BJ (cell line): ENCODE results near the gene ABLIM2. TPM values are rescaled to one million over a fixed set of nuclear protein-coding genes. Genes with fewer than 3 reads are reported as not detected.

Experiments used
- CTCF ChIA-PET: fragments of 350-600 bp; formaldehyde crosslinking; extraction: SDS; loops from one replicate; lab custom pipeline; 2021; ENCODE audit warnings: antibody characterized with exemption, inconsistent platforms; lab: Yijun Ruan, JAX
- POLR2A ChIA-PET: fragments of 300-600 bp; sonication (Branson Sonifier 250); formaldehyde crosslinking; extraction: SDS; loops from one replicate; lab custom pipeline; 2021; ENCODE audit warnings: antibody characterized with exemption; lab: Charles Lee
- DNase-seq: peaks from one replicate; pipeline ENCODE4 v3.0.0-alpha.2; 2011; ENCODE audit warnings: low read depth
- H3K27me3 ChIP-seq: 2 replicates; pipeline ENCODE4 v1.6.0; 2011; ENCODE audit warnings: low read length; ENCODE audit not compliant: control insufficient read depth, insufficient read depth
- H3K36me3 ChIP-seq: 2 replicates; pipeline ENCODE4 v1.5.1; 2011; ENCODE audit warnings: low read length; ENCODE audit not compliant: control insufficient read depth, insufficient read depth
- H3K4me3 ChIP-seq: 2 replicates; pipeline ENCODE4 v1.5.1; 2011; ENCODE audit warnings: low read depth, mild to moderate bottlenecking, control low read depth, low read length
- polyA plus RNA-seq: library from polyadenylated mRNA; depleted of rRNA; stranded (reverse); fragments of >200 nt; gene quantifications from 2 replicates; pipeline ENCODE4 v1.2.3, GENCODE V29; 2011
- TF ChIP-seq, protein P1 (sequence below): IDR thresholded peaks from 2 replicates; pipeline ENCODE4 v1.5.1; 2011; ENCODE audit warnings: low read depth, mild to moderate bottlenecking, control low read depth, inconsistent platforms, low read length, moderate library complexity; ENCODE audit not compliant: insufficient read depth

The ABLIM2 gene
- polyA plus RNA-seq, 1 experiment: 0.07 TPM

DNA sequence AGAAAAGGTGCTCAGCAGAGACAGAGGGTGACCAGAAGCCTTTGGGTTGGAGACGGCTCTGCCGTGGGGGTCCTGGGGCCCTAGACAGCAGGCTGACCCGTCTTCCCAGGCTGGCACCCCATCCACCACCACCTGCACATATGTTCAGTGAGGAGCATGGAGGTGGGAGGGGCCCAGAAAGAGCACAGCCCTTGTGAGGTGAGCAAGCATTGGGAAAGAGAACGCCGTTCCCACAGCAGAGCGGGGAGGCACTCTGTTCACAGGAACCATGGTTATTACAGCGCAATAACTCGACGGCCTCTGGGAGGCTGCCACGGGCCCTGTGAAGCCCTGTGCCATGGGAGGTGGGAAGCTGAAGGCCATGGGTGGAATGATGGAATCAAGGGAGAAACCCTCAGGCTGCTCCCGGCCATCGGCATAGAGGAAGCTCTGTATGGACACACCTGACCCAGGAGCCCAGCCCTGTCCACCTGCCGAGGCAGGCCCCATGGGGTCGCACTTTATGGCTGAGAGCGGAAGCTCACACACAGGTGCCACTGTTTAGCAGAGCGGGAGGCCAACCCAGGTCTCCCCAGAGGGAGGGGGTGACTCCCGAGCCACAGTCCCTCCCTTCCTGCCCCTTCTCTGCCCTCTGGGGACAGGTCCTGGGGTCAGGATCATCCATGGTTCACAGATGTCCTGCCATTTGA, 125.4 kb downstream of the ABLIM2 start:
- TF ChIP-seq, protein P1, sequence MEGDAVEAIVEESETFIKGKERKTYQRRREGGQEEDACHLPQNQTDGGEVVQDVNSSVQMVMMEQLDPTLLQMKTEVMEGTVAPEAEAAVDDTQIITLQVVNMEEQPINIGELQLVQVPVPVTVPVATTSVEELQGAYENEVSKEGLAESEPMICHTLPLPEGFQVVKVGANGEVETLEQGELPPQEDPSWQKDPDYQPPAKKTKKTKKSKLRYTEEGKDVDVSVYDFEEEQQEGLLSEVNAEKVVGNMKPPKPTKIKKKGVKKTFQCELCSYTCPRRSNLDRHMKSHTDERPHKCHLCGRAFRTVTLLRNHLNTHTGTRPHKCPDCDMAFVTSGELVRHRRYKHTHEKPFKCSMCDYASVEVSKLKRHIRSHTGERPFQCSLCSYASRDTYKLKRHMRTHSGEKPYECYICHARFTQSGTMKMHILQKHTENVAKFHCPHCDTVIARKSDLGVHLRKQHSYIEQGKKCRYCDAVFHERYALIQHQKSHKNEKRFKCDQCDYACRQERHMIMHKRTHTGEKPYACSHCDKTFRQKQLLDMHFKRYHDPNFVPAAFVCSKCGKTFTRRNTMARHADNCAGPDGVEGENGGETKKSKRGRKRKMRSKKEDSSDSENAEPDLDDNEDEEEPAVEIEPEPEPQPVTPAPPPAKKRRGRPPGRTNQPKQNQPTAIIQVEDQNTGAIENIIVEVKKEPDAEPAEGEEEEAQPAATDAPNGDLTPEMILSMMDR: no peak
- Histone ChIP-seq H3K36me3 (no peaks in the 10 kb centered on the region), H3K27me3 (peaks cover 5% of the 10 kb centered on the region; the same call in 1 of the 2 replicates), H3K4me3 (no peak overlapping the region)
- no peak for DNase-seq
- POLR2A ChIA-PET: no interaction called here
- CTCF ChIA-PET: no interaction called here

DNA sequence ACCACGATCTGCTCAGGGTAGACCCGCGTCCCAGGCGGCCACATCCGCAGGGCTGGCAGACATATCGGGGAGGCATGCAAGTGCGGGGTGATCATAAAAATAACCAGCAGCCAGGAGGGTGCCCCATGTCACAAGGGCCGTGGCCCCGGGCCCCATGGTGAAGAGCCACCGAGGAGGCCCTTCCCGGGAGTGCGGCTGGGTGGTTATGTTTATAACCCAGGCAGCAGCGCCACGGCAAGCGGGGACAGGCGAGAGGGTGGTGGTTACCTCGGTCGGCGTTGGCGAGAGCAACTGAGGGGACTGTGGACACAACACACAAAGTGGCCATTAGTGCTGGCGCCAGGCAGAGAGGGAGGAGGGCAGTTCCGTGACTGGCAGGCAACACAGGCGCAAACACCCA, 126.2 kb downstream of the ABLIM2 start:
- H3K27me3 ChIP-seq: peaks cover 3% of the 10 kb centered on the region; the same call in 1 of the 2 replicates
- CTCF ChIA-PET: interaction anchor here (0.6 kb wide), 1 partner anchor 470 kb away, joined by 3 read pairs; no protein-coding TSS in a partner anchor
- POLR2A ChIA-PET: no interaction called here
- no peaks in the 10 kb centered on the region for H3K36me3 ChIP-seq
- DNase-seq: no peak
- H3K4me3 ChIP-seq: no peak overlapping the region
- TF ChIP-seq, protein P1: no peak

DNA sequence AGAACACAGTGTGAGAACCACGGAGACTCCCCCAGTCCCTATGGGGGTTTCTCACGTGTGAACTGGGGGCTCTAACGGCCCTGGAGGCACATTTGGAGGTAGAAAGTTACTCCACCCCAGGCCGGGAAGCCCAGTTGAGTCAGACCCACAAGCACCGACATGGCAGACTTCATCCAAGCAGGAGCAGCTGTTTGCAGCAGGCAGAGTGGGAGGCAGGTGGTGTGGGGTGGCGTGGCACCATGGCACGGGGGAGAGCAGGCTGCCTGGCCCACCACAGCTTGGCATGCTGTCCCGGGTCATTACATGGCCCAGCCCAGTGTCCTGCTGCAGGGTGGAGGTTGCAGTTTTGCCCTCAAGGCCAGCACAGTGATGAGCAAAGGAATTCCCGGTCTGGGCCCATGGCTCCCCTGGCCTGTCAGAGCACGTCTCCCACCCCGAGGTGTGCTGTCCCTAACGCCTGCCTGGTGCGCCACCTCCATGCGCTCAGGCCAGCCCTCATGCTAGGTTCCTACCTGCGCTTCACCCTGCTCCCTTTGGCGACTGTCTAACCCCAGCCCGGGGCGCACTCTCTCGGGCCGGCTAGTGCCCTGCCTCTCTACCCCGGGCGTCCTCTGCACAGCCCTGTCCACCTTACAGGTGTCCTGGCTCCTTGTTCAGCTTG, 128.4 kb downstream of the ABLIM2 start:
- ChIA-PET POLR2A (no interaction called here), CTCF (no interaction called here)
- H3K27me3 ChIP-seq: peaks cover 3% of the 10 kb centered on the region; the same call in 1 of the 2 replicates
- H3K36me3 ChIP-seq: no peaks in the 10 kb centered on the region
- no peak for DNase-seq
- TF ChIP-seq, protein P1: no peak
- no peak overlapping the region for H3K4me3 ChIP-seq

DNA sequence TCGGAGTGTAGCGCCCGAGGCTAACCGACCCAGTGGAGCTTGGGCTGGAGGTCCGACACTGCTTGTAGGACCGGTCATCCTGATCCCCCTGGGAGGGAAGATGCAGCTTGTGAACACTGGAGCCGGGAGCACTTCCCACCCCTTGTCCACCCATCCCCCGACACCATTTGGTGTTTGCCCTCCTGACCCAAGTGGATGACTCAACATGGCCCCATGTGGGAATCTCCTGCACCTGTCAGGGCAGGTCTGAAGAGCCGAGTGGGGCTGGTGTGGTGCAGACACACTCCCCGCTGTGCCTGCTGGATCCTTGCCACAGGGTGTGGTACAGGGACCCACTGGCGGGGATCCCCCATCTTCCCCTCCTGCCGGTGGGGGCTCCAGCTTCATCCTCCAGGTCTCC, 128.9 kb downstream of the ABLIM2 start:
- H3K36me3 ChIP-seq: no peaks in the 10 kb centered on the region
- TF ChIP-seq, protein P1: no peak
- ChIA-PET CTCF (no interaction called here), POLR2A (no interaction called here)
- no peak for DNase-seq
- H3K4me3 ChIP-seq: no peak overlapping the region
- H3K27me3 ChIP-seq: peaks cover 3% of the 10 kb centered on the region; the same call in 1 of the 2 replicates

DNA sequence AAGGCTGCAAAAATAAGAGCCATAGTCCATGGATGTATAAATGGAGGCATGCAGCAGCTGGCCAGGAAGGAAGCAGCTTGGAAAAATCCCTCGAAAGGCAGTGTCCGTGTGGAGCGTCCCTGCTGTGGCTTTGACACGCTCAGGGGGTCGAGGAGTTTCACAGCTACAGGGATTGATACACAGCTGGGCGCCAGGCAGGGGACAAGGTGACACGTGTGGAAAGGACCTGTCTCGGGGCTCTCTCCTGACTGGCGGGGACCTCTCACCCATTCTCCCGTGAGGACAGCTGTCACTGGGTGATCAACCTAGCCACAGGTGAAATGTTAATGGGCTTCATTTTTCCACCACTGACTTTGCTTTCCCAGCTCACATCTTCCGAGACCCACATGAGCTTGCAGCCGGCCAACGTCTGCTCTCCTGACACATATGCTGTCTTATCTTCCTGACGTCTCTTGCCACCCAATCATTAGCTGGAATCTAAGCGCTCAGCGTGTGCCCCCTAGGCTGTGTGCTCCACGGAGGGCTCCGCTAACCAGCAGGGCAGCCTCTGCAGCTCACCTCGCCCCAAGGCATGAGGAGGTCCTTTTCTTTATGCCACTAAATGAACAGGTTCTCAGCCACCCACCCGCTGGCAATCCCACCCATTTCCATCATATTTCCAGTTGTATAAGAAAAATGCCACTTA, 129.6 kb downstream of the ABLIM2 start:
- TF ChIP-seq, protein P1: no peak
- H3K27me3 ChIP-seq: peaks cover 3% of the 10 kb centered on the region; the same call in 1 of the 2 replicates
- H3K36me3 ChIP-seq: no peaks in the 10 kb centered on the region
- CTCF ChIA-PET: interaction anchor here (0.7 kb wide), 1 partner anchor 15 kb away, joined by 3 read pairs; no protein-coding TSS in a partner anchor
- DNase-seq: no peak
- no peak overlapping the region for H3K4me3 ChIP-seq
- POLR2A ChIA-PET: no interaction called here
